HepG2 (cell line): ENCODE data around the gene PDCL3. TPM values are rescaled to one million over a fixed set of nuclear protein-coding genes. Genes with fewer than 3 reads are reported as not detected.

ENCODE experiments used
- ATAC-seq: fragments of 200-7000 bp; cut with Tn5 transposase; 3 replicates; pipeline ENCODE4 v1.9.1; 2020; ENCODE audit warnings: mild to moderate bottlenecking, moderate library complexity
- BruUV-seq: library from RNA; stranded (reverse); fragments of 400-500 nt; replicated peaks from 2 replicates; lab custom pipeline; 2021; lab: Mats Ljungman, UMichigan
- CTCF ChIA-PET: fragments of 300-600 bp; formaldehyde crosslinking; extraction: SDS; loops from one replicate; lab custom pipeline; 2021; ENCODE audit warnings: low total read pairs, inconsistent platforms, low intra/inter-chr PET ratio; lab: Yijun Ruan, JAX
- POLR2A ChIA-PET: fragments of 350-600 bp; sonication (Branson Sonifier 250); formaldehyde crosslinking; loops from one replicate; lab custom pipeline; 2020; ENCODE audit warnings: antibody characterized with exemption, inconsistent platforms; lab: Yijun Ruan, JAX
- DNase-seq: peaks from one replicate; pipeline ENCODE4 v3.0.0-alpha.2; 2015; ENCODE audit warnings: low spot score
- FAIRE-seq: peaks from 3 replicates; lab custom pipeline; 2011; peaks lifted over from hg19 to GRCh38; lab: Jason Lieb, UNC
- H2AFZ ChIP-seq: one replicate; pipeline ENCODE4 v1.6.1; 2011; ENCODE audit warnings: low read length, inconsistent platforms
- H3K27ac ChIP-seq: fragments of 300-600 bp; 3 replicates; pipeline ENCODE4 v1.8.0; 2011; ENCODE audit warnings: mixed run types, mild to moderate bottlenecking, mixed read lengths, low read length, inconsistent platforms; ENCODE audit not compliant: insufficient read depth; ENCODE audit errors: extremely low read length
- H3K27me3 ChIP-seq, 2 experiments: fragments of 200-600 bp in 1 of 2; 2 replicates in 1 of 2; 3 replicates in 1 of 2; pipeline versions ENCODE4 v1.6.0 to v1.8.0; 2011; ENCODE audit warnings: low read length in 2 of 2, mild to moderate bottlenecking in 2 of 2, moderate library complexity in 2 of 2, inconsistent platforms in 1 of 2; ENCODE audit not compliant: insufficient read depth in 2 of 2, control insufficient read depth in 1 of 2
- H3K36me3 ChIP-seq, 2 experiments: fragments of 200-600 bp in 1 of 2; replicated peaks in 1 of 2; 2 replicates in 1 of 2; 3 replicates in 1 of 2; pipeline versions ENCODE4 v1.5.1 to v1.8.0; 2011; ENCODE audit warnings: low read length in 2 of 2, inconsistent platforms in 1 of 2; ENCODE audit not compliant: insufficient read depth in 2 of 2, control insufficient read depth in 1 of 2
- H3K4me1 ChIP-seq: 2 replicates; pipeline ENCODE4 v1.5.1; 2012; ENCODE audit warnings: low read length, inconsistent platforms; ENCODE audit not compliant: insufficient read depth
- H3K4me2 ChIP-seq: 2 replicates; pipeline ENCODE4 v1.6.0; 2011; ENCODE audit warnings: low read depth, low read length, inconsistent platforms
- H3K4me3 ChIP-seq, 3 experiments: fragments of 200-600 bp in 1 of 3; sonication (generic), shearing (Covaris generic) in 1 of 3; replicated peaks in 1 of 3; 2 replicates each; pipeline ENCODE4 v1.5.1; 2011 to 2016; ENCODE audit warnings: low read length in 3 of 3, inconsistent platforms in 2 of 3, low read depth in 2 of 3, mild to moderate bottlenecking in 2 of 3, control low read depth in 1 of 3, mixed read lengths in 1 of 3; ENCODE audit not compliant: insufficient read depth in 1 of 3
- H3K79me2 ChIP-seq: one replicate; pipeline ENCODE4 v1.6.1; 2011; ENCODE audit warnings: low read length, inconsistent platforms; ENCODE audit not compliant: insufficient read depth
- H3K9ac ChIP-seq: 2 replicates; pipeline ENCODE4 v1.6.0; 2011; ENCODE audit warnings: mild to moderate bottlenecking, low read depth, low read length, inconsistent platforms; ENCODE audit not compliant: insufficient read depth
- H3K9me3 ChIP-seq: 2 replicates; pipeline ENCODE4 v1.5.1; 2012; ENCODE audit warnings: mild to moderate bottlenecking, low read length
- H4K20me1 ChIP-seq: 2 replicates; pipeline ENCODE4 v1.6.0; 2011; ENCODE audit warnings: inconsistent platforms, mild to moderate bottlenecking, low read length, moderate library complexity; ENCODE audit not compliant: insufficient read depth
- BRCA1 ChIP-seq: sonication (generic); formaldehyde crosslinking; IDR thresholded peaks from 2 replicates; pipeline ENCODE4 v1.4.0; 2020; ENCODE audit warnings: missing genetic modification reagents
- GABPA ChIP-seq, 2 experiments: IDR thresholded peaks; 2 replicates each; pipeline ENCODE4 v1.6.1; 2011 to 2016; ENCODE audit warnings: low read depth in 2 of 2, low read length in 1 of 2, missing biosample characterization in 1 of 2, missing genetic modification characterization in 1 of 2
- GFI1 ChIP-seq: sonication (generic); formaldehyde crosslinking; IDR thresholded peaks from 2 replicates; pipeline ENCODE4 v1.5.0; 2020; ENCODE audit warnings: missing genetic modification reagents, mild to moderate bottlenecking, borderline replicate concordance
- HNF4A ChIP-seq: sonication (generic); formaldehyde crosslinking; IDR thresholded peaks from 2 replicates; pipeline ENCODE4 v1.4.0; 2020; ENCODE audit warnings: missing genetic modification reagents
- KDM6A ChIP-seq: IDR thresholded peaks from 2 replicates; pipeline ENCODE4 v1.6.1; 2016; ENCODE audit warnings: low read depth
- MXD3 ChIP-seq: IDR thresholded peaks from 2 replicates; pipeline ENCODE4 v1.6.1; 2016; ENCODE audit warnings: mild to moderate bottlenecking, missing biosample characterization, missing genetic modification reagents
- NR3C1 ChIP-seq: sonication (generic); formaldehyde crosslinking; IDR thresholded peaks from 2 replicates; pipeline ENCODE4 v1.4.0; 2020; ENCODE audit warnings: missing genetic modification reagents
- PBX2 ChIP-seq: IDR thresholded peaks from 2 replicates; pipeline ENCODE4 v1.6.1; 2016; ENCODE audit warnings: control low read depth
- RERE ChIP-seq: IDR thresholded peaks from 2 replicates; pipeline ENCODE4 v1.6.1; 2016; ENCODE audit warnings: low read depth, missing genetic modification reagents, missing compliant biosample characterization
- SMAD1 ChIP-seq: sonication (generic); formaldehyde crosslinking; IDR thresholded peaks from 2 replicates; pipeline ENCODE4 v1.4.0; 2020; ENCODE audit warnings: missing genetic modification reagents, low read depth, mild to moderate bottlenecking, borderline replicate concordance
- SMARCC2 ChIP-seq: fragments of 450-650 bp; IDR thresholded peaks from 2 replicates; pipeline ENCODE4 v1.6.1; 2017; ENCODE audit warnings: antibody characterized with exemption, mild to moderate bottlenecking
- SYNCRIP ChIP-seq: fragments of 200-400 bp; formaldehyde crosslinking; IDR thresholded peaks from 2 replicates; pipeline ENCODE4 v1.6.1; 2018; ENCODE audit warnings: mild to moderate bottlenecking, low read depth, low read length; ENCODE audit not compliant: insufficient read depth
- TCF7 ChIP-seq: sonication (generic); IDR thresholded peaks from 2 replicates; pipeline ENCODE4 v1.6.1; 2016; ENCODE audit warnings: antibody characterized with exemption, low read depth
- ZNF503 ChIP-seq: sonication (generic); formaldehyde crosslinking; IDR thresholded peaks from 2 replicates; pipeline ENCODE4 v1.4.0; 2020; ENCODE audit warnings: missing genetic modification reagents
- ZNF616 ChIP-seq: sonication (generic); formaldehyde crosslinking; IDR thresholded peaks from 2 replicates; pipeline ENCODE4 v1.5.0; 2020; ENCODE audit warnings: low read depth, mild to moderate bottlenecking, missing genetic modification reagents
- ZNF644 ChIP-seq: IDR thresholded peaks from 2 replicates; pipeline ENCODE4 v1.6.1; 2016; ENCODE audit warnings: low read depth
- WGBS: methylation state at CpG from one replicate; pipeline ENCODE4 v1.1.6; 2017; ENCODE audit warnings: low lambda C conversion rate; 5-methylcytosine and 5-hydroxymethylcytosine counted together
- in situ Hi-C: cut with HindIII; loops from 2 replicates; pipeline ENCODE4 v1.10.0; 2017; ENCODE audit warnings: low pct_unique_long_range_greater_than_20kb; ENCODE audit not compliant: extremely low pct_ligation_motif_present
- intact Hi-C: fragments of 100-400 bp; cut with micrococcal nuclease; formaldehyde crosslinking; loops from one replicate; pipeline ENCODE4 v1.10.0; 2022; ENCODE audit not compliant: unreplicated experiment
- polyA plus RNA-seq, 8 experiments: library from polyadenylated mRNA; depleted of rRNA in 3 of 8; stranded (reverse) in 7 of 8; unstranded in 1 of 8; fragments of >200 nt; fragmentation: Illumina TruSeq in 4 of 8; extraction: Trizol in 4 of 8; gene quantifications; 2 replicates each; pipeline versions ENCODE4 v1.2.1 to v1.2.3, GENCODE V29; 2011 to 2016; ENCODE audit warnings: low read depth in 4 of 8, missing spikeins in 1 of 8, mixed read lengths in 1 of 8; ENCODE audit not compliant: insufficient read depth in 1 of 8
- total RNA-seq, 5 experiments: library from RNA; depleted of rRNA; stranded (reverse); fragments of >200 nt; fragmentation: Illumina TruSeq; extraction: Trizol; gene quantifications; 2 replicates each; pipeline ENCODE4 v1.2.3, GENCODE V29; 2016; ENCODE audit warnings: low read depth in 1 of 5

PDCL3 gene
- total and polyA plus RNA-seq, 2 of the 13 experiments (the other 11 are each of a cell fraction or from before 2014, with no cell fraction given): 14.4 to 24.4 TPM

GRCh38 chr2:100601661-100602060 lies 38.9 kb downstream of the PDCL3 start:
- no peak overlapping the region for H3K27ac ChIP-seq
- no peaks in the 10 kb centered on the region for H3K36me3 ChIP-seq
- BruUV-seq: no TSS peak
- no peak overlapping the region for H3K4me3 ChIP-seq
- no peak overlapping the region for H3K9ac ChIP-seq
- intact Hi-C loops (no loop called here), in situ Hi-C loops (no loop called here)
- H4K20me1 ChIP-seq: no peaks in the 10 kb centered on the region
- POLR2A ChIA-PET: interaction anchor here (0.7 kb wide), 1 partner anchor 651 kb away, joined by 4 read pairs; no protein-coding TSS in a partner anchor
- 64% methylated on average over 3 of the region's 3 CpGs for WGBS
- ATAC-seq (no peak), FAIRE-seq (no peak), DNase-seq (no peak)
- H2AFZ ChIP-seq: no peak overlapping the region
- peaks cover 24% of the 10 kb centered on the region for H3K4me1 ChIP-seq
- H3K9me3 ChIP-seq: no peaks in the 10 kb centered on the region
- CTCF ChIA-PET: no interaction called here
- 0 out of 5 replicates have a peak, but pooled peaks cover 0 to 3% of the 10 kb centered on the region in 2 experiments for H3K27me3 ChIP-seq
- no peaks in the 10 kb centered on the region for H3K79me2 ChIP-seq
- no peak overlapping the region for H3K4me2 ChIP-seq
- no peak for TF ChIP-seq ZNF503 (CRISPR knock-in tag)
- TF ChIP-seq NR3C1: no peak
- no peak for TF ChIP-seq SMARCC2
- no peak for TF ChIP-seq GABPA (IDR thresholded peaks at IDR 0.05; ENCODE audit: low read depth, low read length)
- no peak for TF ChIP-seq GABPA (CRISPR knock-in tag; IDR thresholded peaks at IDR 0.05; ENCODE audit: low read depth)
- no peak for TF ChIP-seq ZNF644 (CRISPR knock-in tag)
- no peak for TF ChIP-seq TCF7
- TF ChIP-seq HNF4A (CRISPR knock-in tag): no peak
- no peak for TF ChIP-seq SMAD1 (CRISPR knock-in tag)
- TF ChIP-seq MXD3 (CRISPR knock-in tag): no peak
- no peak for TF ChIP-seq BRCA1
- no peak for TF ChIP-seq GFI1 (CRISPR knock-in tag)
- no peak for TF ChIP-seq ZNF616 (CRISPR knock-in tag)
- TF ChIP-seq PBX2 (CRISPR knock-in tag): no peak
- no peak for TF ChIP-seq SYNCRIP
- no peak for TF ChIP-seq RERE
- no peak for TF ChIP-seq KDM6A (CRISPR knock-in tag)
